ENCODE measurements around the gene CCDC74B. TPM values are rescaled to one million over a fixed set of nuclear protein-coding genes. Genes with fewer than 3 reads are reported as not detected.
"Not testable (repeated sequence)": the region's sequence is repeated elsewhere in the genome, so short reads cannot be mapped to it uniquely, and the experiment has no call there.

CCDC74B gene
- total RNA-seq, 1 donor from 2014 or later, result 3.4 TPM

DNA sequence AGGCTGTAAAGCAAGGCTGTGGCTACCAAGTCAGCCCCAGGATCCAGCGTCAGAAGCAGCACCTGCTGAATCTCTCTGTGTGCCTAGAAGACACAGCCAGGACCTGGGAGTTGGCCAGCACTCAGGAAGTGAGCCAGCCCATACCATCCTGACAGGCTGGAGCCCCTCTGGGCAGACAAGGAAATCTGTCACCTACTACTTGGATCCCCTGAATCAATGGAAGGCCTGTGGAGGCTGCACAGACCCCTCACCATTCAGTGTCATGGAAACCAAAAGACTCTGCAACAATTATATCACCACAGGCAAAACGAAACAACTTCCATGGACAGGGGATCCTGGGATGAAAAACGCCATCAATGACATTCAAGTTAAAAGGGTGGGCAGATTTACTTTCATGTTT is 21.7 kb upstream of the CCDC74B start:
- DNase-seq (ENCODE audit: low spot score), result not testable (repeated sequence)

GRCh38 chr2:130165293-130166016 is 20.5 kb upstream of the CCDC74B start:
- DNase-seq (ENCODE audit: low spot score), result no peak

- no peak for DNase-seq (ENCODE audit: low spot score)
Measured at GRCh38 chr2:130162968-130163367, 18.1 kb upstream of the CCDC74B start.

DNA sequence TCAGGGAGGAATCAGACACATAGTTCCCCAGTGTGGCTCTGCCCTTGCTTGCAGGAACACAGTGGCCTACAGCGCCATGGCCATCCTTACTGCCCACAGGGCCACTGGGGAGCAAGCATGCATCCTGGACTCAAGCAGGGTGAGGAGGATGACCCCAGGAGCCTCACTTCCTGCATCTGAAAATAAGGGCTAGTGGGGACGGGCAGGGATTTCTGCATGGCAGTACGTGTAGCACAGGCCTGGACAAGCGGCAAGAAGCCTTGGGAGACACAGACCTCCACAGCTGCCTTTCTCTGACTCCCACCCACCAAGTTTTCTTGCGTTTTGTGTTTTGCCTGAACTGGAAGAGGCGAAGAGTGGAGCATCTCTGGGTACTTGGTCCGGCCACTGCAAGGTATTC is 17.6 kb upstream of the CCDC74B start:
- not testable (repeated sequence) for DNase-seq (ENCODE audit: low spot score)

- not testable (repeated sequence) for DNase-seq (ENCODE audit: low spot score)
Measured at GRCh38 chr2:130160838-130161705, 16.2 kb upstream of the CCDC74B start.

DNA sequence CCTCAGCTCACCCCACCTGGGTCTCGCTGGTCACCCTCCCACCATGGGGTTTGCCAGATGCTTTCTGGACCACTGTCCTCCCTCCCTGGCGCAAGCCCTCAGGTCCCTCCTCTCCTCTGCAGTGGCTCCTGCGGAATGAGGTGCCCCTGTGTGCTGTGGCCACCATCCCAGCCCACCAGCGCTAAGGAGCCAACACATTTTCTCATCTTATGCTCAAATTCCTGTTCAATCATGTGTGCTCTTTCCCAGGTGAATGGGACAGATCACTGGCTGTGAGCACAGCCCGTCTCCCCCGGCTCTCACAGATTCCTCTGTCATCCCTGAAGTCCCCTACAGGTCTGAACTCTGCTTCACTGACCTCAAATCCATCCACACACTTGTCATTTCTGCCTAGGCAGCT is 15.2 kb upstream of the CCDC74B start:
- DNase-seq (ENCODE audit: low spot score), result no peak

DNA sequence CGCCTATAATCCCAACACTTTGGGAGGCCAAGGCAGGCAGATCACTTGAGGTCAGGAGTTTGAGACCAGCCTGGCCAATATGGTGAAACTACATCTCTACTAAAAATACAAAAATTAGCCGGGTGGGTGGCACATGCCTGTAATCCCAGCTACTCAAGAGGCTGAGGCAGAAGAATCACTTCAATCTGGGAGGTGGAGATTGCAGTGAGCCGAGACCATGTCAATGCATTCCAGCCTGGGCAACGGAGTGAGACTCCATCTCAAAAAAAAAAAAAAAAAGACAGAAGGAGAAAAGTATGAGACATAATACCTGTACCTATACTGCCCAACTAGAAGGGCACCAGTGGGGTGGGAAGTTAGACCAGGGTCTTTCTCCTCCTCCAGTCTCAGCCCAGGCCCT is 14.5 kb upstream of the CCDC74B start:
- DNase-seq (ENCODE audit: low spot score), result not testable (repeated sequence)

GRCh38 chr2:130158631-130159030 is 13.7 kb upstream of the CCDC74B start:
- no peak for DNase-seq (ENCODE audit: low spot score)

- not testable (repeated sequence) for DNase-seq (ENCODE audit: low spot score)
Measured at GRCh38 chr2:130157825-130158514, 13.1 kb upstream of the CCDC74B start.

GRCh38 chr2:130157354-130157753 is 12.4 kb upstream of the CCDC74B start:
- not testable (repeated sequence) for DNase-seq (ENCODE audit: low spot score)

DNA sequence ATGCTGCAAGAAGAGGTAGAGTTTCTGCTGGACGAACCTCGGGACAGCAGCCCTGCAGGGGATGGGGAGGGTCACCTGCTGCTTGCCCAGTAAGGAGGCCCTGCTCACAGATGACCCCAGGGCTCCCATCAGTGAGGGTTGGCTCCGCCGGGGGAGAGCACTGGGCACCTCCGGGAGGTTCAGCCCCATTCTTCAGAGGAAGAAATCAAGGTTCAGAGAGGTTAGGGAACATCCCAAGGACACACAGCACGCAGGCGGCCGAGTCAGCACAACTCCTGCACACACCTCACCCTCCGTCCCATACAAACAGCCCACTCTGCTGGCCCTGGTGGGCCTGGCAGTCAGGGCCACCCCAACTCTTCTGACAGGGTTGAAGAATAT is 11.7 kb upstream of the CCDC74B start:
- no peak for DNase-seq (ENCODE audit: low spot score)

DNA sequence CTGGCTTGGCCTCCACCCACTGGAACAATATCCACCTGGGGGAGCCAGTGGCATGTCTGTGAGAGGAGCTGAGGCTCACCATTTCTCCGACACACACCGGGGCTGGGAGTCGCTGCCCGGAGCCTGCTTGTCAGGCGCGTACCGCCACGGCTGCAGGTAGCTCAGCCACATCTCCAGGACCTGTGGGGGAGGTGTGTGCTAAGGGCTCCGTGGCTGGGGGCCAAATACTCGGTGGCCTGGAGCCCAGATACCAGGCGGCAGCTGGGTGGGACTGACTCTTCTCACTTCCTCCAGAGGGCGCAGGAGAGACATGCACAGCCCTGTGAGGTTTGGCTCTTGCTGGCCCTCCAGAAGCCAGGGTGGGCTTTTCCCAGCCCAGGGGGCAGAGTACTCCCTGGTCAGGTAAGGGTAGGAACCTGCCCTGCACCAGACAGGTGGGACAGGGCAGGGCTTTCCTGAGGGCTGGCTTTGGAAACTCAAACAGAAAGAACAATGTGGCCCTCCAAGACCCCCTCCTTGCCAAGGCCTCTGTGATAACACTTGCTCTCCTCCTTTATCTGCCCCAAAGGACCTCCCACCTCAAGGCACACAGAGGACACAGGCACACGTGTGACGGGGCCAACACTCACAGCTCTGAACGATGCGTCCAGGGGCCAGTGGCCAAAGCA is 11.2 kb upstream of the CCDC74B start:
- peak; percentile 70 for DNase-seq (ENCODE audit: low spot score)

GRCh38 chr2:130154773-130155765 is 10.2 kb upstream of the CCDC74B start:
- no peak for DNase-seq (ENCODE audit: low spot score)

GRCh38 chr2:130154423-130154770 is 9.5 kb upstream of the CCDC74B start:
- not testable (repeated sequence) for DNase-seq (ENCODE audit: low spot score)

DNA sequence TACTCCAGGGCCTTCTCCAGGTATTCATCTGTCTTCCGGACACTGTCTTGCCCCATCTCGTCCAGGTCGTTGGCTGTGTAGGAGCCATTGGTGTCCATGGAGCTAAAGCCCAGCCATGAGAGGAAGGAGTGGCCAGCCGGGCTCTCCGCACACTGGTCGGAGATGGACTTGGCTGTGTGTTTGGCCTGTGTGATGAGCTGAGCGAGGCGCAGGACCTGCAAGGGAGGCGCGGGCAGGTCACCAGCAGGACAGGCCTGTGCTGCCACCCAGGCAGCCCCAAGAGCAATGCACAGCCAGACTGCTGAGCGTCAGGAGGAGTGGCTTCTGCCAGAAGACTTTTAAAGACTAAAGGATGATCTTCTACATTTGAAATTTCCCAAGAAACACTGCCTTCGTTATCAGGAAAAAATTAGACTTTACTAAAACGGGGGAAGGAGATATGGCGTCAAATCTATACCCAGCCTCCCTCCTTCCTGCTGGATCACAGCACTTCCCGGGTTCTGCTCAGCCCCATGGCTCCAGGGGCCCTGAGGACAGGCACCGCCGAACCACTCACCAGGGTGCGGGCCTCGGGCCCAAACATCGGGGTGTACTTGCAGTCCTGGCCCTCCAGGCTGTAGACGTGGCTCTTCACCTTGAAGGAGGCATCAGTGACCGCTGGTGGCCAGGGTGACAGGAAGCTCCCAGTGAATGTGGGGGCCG is 9.0 kb upstream of the CCDC74B start:
- not testable (repeated sequence) for DNase-seq (ENCODE audit: low spot score)

GRCh38 chr2:130152816-130153595 is 8.1 kb upstream of the CCDC74B start:
- no peak for DNase-seq (ENCODE audit: low spot score)

DNA sequence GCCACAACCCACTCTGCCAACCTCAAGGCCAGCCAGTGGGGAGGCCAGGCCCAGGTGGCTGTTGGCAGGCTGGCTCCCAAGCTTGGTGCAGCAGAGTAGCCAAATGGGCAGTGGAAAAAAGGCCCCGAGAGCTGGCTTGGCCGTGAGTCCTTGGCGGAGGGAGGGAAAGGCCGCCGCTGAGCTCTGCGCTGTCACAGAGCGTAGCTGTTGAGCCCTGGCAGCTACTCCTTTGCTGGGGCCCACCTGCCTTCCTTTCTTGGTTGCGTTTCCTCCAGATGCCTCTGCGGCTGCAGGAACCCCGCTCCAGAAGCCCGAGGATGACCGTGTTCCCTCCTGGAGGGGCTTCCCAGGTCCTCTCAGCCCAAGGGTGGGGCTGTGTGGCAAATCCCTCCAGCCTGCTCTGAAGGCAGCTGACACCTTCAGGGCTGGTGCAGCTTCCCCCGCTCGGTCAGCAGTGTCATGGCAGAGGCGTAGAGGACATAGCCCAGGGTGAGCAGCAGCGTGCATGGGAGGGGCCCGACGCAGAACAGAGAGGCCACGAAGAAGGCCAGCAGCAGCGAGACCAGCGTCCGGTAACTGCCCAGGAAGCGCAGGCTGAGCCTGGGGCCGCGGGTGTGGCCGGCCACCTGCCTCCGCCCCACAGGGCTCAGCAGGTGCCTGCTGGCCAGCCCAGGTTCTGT is 7.4 kb upstream of the CCDC74B start:
- DNase-seq (ENCODE audit: low spot score), result not testable (repeated sequence)

GRCh38 chr2:130151145-130151512 is 6.2 kb upstream of the CCDC74B start:
- not testable (repeated sequence) for DNase-seq (ENCODE audit: low spot score)
